Measurements from ENCODE around the gene CCL21.

Gene CCL21

DNA sequence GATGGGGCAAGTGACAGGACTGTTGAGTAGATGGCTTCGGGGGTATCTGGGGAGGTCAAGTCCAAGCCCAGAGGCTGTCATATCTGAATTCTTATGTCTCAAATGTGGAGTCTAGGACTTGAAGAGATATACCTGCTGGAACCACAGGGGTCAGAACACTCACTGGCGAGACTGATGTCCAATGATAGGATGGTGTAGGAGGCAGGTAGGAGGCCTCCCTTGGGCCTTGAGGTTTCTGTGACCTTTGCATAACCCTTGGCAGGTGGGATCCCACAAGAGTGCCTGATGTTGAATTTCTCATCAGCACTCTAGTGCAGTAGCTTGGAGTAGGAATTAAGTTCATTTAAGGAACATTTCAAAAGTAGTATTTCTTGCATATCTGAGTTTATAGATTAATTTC is 2.8 kb downstream of the CCL21 start:
- DNase-seq = no peak

DNA sequence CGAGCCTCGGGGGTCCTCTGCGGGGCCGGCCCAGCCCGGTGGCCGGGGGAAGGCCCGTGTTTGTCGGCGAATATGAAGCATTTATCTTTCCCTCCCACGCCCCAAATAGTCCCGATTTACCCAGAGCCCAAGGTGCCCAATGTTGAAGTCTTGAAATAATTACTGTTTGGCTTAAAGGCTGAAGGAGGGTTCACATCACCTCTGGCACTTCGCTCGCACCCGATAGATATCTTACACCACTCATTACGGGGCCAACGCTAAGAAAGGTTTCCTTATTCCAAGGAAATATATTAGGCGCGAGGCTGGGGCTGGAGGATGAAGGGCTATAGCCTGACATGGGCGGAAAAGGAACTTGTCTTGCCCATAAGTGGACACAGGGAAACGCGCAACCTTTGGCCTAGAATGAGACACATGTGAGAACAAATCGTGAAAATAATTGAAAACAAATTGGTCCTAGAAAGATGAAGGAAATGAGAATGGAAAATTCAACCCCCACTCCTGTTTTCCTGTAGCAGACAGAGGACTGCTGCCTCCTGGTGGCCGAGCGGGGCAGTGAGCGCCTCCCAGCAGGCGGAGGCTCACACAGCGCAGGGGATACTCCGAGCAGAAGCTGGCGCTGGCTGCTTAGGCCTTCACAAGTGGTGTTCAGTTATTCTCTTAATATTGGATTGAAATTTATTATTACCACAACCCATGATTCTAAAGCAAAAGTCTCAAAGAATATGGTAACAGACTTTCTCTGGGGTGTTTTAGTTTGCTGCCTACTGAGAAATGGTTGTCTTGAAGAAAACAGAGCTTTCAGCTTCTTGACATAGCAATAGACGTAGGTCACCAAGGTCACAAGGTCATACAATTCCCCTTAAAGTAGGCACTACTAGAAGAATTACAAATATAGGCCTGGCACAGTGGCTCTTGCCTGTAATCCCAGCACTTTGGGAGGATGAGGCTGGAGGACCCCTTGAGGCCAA is 7.9 kb downstream of the CCL21 start:
- DNase-seq = peak; percentile 74

DNA sequence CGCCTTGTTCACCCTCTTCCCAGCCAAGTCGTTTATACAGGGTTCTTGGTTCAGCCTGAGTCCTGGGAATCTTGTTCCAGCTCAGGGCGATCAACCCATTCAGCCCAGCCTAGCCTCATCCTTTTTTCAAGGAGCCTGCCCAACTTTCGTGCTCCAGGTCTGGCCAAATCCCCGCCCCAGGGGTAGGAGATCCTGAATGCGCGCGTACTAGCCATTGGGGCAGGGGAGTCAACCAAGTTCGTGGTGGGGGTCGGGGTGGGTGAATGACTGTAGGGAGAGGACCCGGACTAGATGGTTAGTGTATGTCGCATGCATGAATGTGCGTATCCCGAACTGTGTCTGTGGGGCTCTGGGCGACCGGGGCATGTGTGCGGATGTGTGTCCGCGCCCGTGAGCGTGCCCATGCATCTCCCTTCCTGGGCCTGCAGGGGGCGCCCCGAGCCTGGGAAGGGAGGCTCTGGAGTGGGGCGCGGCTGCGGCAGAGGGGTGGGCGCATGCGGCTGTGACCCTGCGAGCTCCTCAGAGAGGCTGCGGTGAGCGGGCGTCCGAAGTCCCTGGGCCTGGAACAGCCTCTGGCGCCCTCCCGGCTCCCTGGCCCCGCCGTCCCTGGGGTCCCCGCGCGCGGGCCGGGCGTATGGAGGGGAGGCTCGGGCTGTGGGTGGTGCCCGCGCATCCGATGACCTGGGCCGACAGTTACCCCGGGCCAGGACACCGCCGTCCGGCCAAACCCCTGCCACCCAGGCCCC is 8.7 kb downstream of the CCL21 start:
- DNase-seq = peak; percentile 60

DNA sequence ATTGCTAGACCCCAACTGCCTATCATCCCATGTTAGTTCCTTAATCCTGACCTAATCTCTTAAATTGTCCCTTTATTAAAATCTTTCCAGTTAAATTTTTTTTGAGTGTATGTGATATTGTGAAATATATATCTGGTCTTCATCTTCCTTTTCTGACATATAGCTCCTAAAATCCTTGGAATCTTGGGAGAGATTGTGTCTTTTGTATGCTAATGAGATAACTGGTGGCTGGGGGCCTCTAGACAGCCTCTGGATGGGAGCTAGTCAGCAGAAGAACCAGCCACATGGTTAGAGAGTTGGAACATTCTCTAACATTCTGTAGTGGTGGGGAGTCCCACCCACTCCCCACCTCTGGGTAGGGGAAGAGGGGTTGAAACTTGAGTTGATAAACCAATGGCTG is 15.1 kb downstream of the CCL21 start:
- DNase-seq = no peak

- DNase-seq = no peak
These were observed 16.4 kb downstream of the CCL21 start for GRCh38 chr9:34693560-34693959.

DNA sequence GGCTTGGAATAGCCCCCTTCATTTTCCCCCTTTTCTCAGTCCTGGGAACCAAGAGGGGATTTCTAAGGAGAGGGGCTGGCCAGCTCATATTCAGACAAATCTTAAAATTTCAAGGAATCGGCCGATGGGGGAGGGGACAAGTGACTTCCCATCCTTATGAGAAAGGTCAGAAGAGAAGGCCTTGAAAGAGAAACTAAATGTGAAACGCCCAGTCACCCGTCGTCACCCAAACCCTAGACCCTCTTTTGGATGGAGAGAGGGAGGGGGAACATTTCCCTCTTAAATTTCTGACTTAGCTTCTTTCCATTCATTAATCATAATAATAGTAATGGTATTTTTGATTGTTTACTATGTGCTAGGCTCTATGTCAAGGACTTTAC is 18.0 kb downstream of the CCL21 start:
- DNase-seq = no peak

GRCh38 chr9:34690983-34691935 is 18.7 kb downstream of the CCL21 start, which contains the start of gene CCL19:
CCL19 (minus strand) TSS chr9:34691276; CDS start chr9:34691139, 137 bp downstream.
- DNase-seq = no peak

DNA sequence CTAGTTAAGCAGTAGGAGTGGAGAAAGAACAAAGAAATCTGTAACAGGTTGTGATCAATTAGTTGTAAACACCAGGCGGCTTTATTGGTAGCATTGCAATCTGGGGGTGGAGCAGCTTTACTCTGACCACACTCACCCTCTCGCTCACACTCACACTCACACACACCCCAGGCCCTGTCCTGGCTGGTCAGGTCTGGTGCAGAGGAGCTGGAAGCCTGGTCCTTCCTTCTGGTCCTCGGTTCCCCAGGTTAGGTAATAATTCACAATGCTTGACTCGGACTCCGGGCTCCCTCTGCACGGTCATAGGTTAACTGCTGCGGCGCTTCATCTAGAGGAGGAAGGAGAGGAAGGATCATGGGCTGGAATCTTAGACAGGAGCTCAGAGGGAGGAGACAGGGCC is 20.4 kb downstream of the CCL21 start:
- no peak for DNase-seq

DNA sequence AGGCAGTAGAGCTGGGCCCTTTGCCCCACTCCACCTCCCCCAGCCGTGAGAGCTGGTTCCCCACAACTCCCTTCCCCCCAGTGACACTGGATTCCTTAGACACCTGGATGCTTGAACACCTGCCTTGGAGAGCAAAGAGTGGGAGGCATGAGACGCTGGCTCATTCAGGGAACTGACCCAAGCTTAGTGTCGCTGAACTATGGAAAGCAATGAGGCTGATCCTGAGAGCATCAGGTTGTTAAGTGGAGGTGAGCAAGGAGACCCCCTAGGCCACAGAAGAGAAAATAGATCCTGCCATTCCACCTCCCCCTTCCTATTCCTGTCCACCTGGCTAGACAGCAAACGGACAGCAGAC is 20.8 kb downstream of the CCL21 start:
- DNase-seq = no peak

DNA sequence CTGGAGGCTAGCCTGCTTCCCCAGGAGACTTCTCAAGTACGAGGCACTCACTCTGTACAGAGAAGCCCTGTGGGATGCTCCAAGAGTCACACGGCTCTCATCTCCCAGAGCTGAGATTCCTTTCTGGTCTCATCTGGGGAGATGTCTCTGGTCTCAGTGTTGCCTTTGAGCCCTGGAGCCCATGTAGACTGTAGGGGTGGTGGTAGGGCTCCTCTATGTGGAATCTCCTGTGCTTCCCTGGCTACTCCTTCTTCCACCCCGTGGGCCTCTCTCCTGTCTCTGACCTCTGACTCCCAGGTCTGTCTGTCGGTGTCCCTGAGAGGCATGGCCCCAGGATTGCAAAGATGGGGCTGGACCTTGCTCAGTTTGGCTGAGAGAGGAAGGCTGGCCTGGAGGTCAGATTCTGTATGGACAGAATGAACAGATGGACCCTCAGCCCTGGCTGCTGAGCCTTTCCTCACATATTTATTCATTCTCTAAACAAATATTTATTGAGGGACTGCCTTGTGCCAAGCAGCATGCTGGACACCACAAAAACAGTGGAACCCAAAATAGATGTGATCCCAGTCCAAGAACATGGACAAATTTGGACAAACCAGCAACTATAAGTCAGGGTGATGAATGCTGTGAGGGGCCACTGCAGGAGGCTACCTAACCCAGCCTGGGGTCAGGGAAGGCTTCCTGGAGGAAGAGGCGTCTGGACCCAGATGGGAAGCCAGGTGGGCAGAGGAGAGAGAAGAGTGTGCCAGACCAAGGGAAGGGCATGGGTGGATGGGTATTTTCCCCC is 21.4 kb downstream of the CCL21 start:
- DNase-seq = no peak

DNA sequence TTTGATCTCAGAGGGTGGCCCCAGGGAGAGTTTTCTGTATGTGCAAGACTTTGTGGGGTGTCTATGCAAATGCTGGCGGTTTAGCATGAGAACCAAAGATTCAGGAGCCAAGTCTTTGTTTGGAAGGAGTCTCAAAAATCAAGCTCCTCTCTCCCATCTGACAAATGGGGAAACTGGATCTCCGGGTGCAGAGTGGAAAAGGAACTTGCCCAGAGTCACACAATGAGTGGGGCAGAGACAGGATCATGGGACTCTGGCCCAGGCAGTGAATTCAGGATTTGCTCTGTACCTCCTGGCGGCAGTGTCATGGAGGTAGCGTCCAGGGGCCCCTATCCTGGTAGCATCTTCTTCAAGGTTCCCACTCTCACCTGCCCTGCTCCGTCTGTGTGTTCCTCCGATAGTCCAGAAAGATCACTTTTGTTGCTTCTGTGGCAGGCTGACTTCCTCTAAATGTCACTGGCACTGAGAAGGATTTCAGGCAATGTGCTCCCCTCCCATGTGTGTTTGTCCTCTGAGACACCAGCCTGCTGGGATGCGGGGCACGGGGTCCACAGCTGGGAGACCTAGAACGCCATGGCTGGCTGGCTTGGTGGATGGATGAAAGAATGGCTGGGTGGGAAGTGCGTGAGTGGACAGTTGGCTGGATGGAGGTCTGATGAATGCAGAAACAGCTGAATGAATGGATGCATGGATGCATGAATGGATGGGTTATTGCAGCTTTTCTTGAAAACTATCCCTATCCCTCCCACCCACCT is 22.5 kb downstream of the CCL21 start:
- DNase-seq = no peak

GRCh38 chr9:34686732-34687131 is 23.2 kb downstream of the CCL21 start:
- DNase-seq = no peak

DNA sequence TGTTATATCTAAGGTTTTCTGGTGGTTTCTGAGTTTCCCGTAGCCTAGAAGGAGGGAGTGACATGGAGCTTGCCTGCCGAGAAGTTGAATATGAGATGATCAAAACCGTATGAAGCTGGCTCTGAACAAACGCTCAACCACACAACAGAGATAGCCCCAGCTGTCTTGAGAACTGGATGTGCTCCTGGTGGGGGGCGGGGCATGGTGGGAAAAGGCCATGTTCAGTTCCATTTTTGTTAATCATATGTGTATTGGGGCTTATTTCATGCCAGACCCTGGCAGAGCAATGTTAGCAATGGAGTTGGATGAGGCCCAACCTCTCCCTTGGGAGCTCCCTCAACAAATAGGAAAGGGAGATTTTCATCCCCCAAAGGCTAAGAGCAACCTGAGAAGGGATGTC is 23.7 kb downstream of the CCL21 start:
- DNase-seq = no peak

GRCh38 chr9:34685591-34685990 is 24.3 kb downstream of the CCL21 start:
- no peak for DNase-seq

DNA sequence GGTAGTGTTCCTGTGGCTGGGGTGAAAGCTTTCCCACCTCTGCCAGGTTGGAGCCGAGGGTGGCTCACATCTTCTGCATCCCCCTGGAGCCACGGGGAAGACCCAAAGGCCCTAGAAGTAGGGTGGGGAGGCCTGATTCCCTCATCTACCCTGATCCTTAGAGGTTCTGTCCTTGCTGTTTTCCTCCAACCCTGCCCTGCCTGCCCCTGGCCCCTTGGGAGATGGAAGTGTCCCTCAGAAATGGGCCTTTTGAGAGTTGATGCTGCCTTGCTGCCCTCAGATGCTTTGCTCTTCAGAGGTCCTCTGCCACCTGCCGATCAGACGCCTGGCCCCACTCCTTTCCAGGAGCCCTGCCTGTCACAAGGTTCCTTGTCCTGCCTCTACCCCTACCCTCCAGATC is 25.1 kb downstream of the CCL21 start:
- no peak for DNase-seq

GRCh38 chr9:34684145-34684544 is 25.8 kb downstream of the CCL21 start:
- DNase-seq = no peak

GRCh38 chr9:34675869-34676268 is 34.1 kb downstream of the CCL21 start:
- no peak for DNase-seq

GRCh38 chr9:34675048-34675714 is 34.8 kb downstream of the CCL21 start:
- DNase-seq = peak; percentile 27

DNA sequence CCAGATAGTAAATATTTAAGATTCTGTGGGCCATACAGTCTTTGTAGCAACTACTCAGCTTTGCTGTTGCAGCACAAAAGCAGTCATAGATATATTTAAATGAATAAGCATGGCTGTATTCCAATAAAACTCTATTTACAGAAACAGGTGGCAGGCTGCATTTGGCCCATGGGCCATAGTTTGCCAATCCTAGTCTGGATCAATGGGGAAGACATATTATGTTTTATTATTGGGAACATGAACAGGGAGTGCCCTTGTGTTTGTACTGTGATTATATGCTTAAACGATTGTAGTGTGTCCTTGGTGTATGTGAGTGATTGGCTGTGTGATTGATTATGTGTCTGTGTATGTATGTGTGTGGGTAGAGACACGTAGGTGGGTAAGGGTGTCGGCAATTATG is 35.5 kb downstream of the CCL21 start:
- no peak for DNase-seq

GRCh38 chr9:34671307-34671706 is 38.6 kb downstream of the CCL21 start:
- DNase-seq = no peak

Measured in effector CD4-positive, alpha-beta T cell (primary cell).